ENCODE measurements around the gene KIFC3.

- TF ChIP-seq CTCF (IDR thresholded peaks at IDR 0.05) (no peak), EP300 (IDR thresholded peaks at IDR 0.05) (no peak), POLR2A (IDR thresholded peaks at IDR 0.05) (no peak), POLR2AphosphoS5 (IDR thresholded peaks at IDR 0.05) (no peak)
Observed at GRCh38 chr16:57749101-57749692, 53.1 kb downstream of the KIFC3 start.
